Measurements from ENCODE around the gene TANK.

DNA sequence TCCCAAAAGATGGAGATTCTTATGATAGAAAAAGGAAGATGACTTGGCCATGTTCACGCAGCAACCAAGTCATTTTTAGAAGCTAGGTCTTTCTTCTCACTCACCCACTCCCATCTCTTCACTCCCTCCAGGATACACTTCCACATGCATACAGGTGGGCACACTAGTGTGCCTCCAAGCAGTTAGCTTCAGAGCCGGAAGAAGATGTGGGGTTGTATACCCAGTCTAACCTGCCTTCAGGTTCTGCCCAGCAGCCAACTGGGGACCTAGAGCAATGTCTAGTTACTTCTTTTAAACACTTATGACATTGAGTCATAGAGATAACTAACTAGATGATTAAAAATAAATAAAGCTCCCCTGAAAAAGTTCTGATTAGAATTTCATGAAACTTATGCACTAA lies 21.8 kb upstream of the TANK start:
- TF ChIP-seq, protein P1, sequence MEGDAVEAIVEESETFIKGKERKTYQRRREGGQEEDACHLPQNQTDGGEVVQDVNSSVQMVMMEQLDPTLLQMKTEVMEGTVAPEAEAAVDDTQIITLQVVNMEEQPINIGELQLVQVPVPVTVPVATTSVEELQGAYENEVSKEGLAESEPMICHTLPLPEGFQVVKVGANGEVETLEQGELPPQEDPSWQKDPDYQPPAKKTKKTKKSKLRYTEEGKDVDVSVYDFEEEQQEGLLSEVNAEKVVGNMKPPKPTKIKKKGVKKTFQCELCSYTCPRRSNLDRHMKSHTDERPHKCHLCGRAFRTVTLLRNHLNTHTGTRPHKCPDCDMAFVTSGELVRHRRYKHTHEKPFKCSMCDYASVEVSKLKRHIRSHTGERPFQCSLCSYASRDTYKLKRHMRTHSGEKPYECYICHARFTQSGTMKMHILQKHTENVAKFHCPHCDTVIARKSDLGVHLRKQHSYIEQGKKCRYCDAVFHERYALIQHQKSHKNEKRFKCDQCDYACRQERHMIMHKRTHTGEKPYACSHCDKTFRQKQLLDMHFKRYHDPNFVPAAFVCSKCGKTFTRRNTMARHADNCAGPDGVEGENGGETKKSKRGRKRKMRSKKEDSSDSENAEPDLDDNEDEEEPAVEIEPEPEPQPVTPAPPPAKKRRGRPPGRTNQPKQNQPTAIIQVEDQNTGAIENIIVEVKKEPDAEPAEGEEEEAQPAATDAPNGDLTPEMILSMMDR (conservative IDR thresholded peaks at IDR 0.05) = no peak
- no peak for TF ChIP-seq ZFX (IDR thresholded peaks at IDR 0.05)

Data from C4-2B (cell line).